GM19468 (cell line): Measurements from ENCODE around the gene SNAI1.
"Not testable (repeated sequence)": the region's sequence is repeated elsewhere in the genome, so short reads cannot be mapped to it uniquely, and the experiment has no call there.

Experiments used
- ATAC-seq: cut with Tn5 transposase; IDR thresholded peaks from one replicate; pipeline ENCODE4 v1.9.1; 2021; ENCODE audit warnings: mild to moderate bottlenecking, moderate library complexity, moderate number of reproducible peaks; ENCODE audit not compliant: unreplicated experiment; ENCODE audit errors: extremely low read depth

Gene SNAI1

GRCh38 chr20:49984426-49985153 lies 1.8 kb downstream of the SNAI1 start:
- no peak for ATAC-seq

DNA sequence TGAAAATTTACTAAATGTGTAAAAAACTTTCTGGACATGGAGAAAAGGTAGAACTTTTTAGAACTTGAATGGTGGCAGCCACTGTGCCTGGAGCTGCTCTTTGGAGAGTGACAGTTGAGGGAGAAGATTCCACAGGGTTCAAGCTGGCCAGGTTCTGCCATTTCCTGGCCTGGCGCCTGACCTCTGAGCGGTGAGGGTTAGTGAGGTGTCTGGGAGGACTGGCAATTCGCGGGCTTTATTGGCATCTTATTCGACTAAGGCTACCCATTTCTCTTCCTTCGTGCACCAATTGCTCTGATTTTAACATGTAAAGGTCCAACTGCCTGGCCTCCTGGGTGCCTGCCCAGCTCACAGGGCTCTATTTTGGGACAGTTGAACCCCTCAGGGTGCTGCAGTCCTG lies 2.4 kb downstream of the SNAI1 start:
- no peak for ATAC-seq

DNA sequence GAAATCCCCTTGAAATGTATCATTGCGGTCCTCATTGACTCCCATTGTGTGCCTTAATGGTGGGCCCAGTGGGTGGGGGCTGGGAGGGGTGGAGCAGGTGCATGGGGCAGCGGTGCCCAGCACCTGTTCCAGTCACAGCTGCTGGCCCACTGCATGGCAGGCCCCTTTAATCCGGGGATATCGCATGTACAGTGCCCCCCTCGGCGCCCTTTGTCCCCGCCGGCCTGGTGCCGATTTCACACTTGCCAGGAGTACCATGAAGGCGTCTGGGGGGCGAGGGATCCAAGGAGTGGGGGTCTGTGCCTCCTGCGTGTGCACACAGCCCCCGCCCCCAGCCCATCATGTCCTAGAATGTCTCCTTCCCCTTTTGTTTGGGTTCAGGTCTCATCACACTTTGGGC lies 2.8 kb downstream of the SNAI1 start:
- ATAC-seq = no peak

DNA sequence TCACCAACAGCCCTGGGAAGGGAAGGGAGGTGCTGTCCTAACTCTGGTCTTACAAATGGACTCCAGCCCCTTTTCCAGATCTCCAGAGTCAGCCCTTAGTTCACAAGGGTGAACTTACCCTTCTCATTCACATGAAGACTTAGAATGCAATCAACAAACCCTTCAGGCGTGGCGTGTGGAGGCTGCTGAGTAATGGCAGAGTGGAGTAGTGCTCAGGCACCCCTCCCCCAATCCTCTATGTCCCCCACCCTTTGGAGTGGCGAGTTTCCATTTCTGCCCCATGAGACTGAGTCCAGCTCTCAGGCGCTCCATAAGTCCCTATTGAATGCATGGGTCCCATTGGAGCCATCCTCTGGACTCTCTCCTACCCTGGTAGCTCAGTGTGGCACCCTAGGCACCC lies 3.3 kb downstream of the SNAI1 start:
- ATAC-seq = no peak

- no peak for ATAC-seq
These were observed 4.5 kb downstream of the SNAI1 start for GRCh38 chr20:49987015-49987867.

- no peak for ATAC-seq
These were observed 5.3 kb downstream of the SNAI1 start for GRCh38 chr20:49987868-49988690.

DNA sequence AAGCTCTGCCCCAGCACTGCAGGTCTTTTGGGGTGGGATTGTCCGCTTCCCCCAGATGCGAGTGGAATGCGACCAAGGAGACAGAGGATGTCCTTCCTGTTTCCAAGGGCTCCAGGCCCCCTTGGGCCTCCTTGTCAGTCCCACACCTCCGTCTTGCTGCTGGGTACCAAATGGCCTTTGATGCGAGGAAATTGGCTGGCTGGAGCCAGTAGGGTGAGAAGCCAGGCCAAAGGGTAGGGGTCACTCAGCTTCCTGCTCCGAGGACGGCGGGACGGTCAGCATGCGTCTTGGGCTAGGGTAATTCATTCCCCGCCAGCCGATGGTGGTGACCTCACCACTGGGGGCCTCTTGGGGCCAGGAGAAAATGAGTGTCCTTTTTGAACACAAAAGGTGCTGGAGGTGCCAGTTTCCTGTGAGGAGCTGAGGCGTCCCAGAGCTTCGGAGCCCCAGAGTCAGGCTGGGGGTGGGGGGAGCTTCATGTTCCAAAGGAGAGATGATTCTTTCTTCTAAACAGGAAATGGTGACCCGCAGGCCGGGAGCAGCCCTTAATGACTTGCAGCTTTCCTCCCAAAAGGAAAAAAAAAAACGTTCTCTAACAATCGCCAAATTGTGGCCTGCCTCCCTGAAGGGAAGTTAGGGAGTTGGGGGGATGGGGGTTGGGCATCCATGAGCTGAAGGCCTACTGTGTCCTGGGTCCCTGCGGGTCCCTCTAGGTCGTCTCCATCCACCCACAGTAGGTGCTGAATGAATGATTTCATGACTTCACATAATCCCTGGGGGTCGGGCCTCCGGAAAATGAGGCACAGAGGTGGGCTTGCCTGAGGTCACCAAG lies 6.7 kb downstream of the SNAI1 start:
- ATAC-seq = no peak

GRCh38 chr20:49990271-49990720 lies 7.5 kb downstream of the SNAI1 start:
- no peak for ATAC-seq

- no peak for ATAC-seq
These were observed 10.5 kb downstream of the SNAI1 start for GRCh38 chr20:49993301-49993751.

GRCh38 chr20:49995586-49995985 lies 12.8 kb downstream of the SNAI1 start:
- ATAC-seq = no peak

GRCh38 chr20:49998478-49999188 lies 15.9 kb downstream of the SNAI1 start:
- ATAC-seq = not testable (repeated sequence)

- peak; percentile 32 for ATAC-seq
These were observed 16.5 kb downstream of the SNAI1 start for GRCh38 chr20:49999329-49999728.

- not testable (repeated sequence) for ATAC-seq
These were observed 17.9 kb downstream of the SNAI1 start for GRCh38 chr20:50000548-50001222.

GRCh38 chr20:50001784-50002311 lies 19.1 kb downstream of the SNAI1 start:
- ATAC-seq = no peak

GRCh38 chr20:50003253-50003656 lies 20.5 kb downstream of the SNAI1 start:
- ATAC-seq = no peak

DNA sequence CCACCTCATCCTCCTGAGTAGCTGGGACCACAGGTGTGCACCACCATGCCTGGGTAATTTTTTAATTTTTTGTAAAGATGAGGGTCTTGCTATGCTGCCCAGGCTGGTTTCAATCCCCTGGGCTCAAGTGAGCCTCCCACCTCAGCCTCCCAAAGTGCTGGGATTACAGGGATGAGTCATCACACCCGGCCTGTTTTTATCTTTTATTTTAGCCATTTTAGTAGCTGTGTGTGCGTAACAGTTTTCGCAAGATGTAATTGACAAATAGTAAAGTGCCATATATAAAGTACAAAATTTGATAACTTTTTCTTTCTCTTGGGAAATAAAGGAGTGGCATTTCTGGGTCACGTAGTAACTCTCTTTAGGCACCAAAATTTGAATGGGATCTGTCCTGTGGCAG lies 21.4 kb downstream of the SNAI1 start:
- no peak for ATAC-seq

- no peak for ATAC-seq
These were observed 22.7 kb downstream of the SNAI1 start for GRCh38 chr20:50005471-50005981.

DNA sequence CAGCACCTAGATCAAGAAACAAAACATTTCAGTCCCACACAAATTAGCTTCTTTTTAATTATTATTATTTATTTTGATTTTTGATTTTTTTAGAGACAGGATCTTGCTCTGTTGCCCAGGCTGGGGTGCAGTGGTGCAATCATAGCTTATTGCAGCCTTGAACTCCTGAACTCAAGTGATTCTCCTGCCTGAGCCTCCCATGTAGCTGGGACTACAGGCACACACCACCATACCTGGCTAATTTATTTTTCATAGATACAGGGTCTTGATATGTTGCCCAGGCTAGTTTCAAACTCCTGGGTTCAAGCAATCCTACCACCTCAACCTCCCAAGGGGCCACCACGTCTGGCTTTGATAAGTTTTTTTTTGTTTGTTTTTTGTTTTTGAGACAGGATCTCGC lies 24.6 kb downstream of the SNAI1 start:
- ATAC-seq = no peak
